ENCODE data around the gene KREMEN1. TPM values are rescaled to one million over a fixed set of nuclear protein-coding genes. Genes with fewer than 3 reads are reported as not detected.
A peak's percentile ranks its signal among the peaks of the same experiment; 100 is the strongest.

The KREMEN1 gene
- total RNA-seq, 1 experiment from 2014 or later, result 2.7 TPM

DNA sequence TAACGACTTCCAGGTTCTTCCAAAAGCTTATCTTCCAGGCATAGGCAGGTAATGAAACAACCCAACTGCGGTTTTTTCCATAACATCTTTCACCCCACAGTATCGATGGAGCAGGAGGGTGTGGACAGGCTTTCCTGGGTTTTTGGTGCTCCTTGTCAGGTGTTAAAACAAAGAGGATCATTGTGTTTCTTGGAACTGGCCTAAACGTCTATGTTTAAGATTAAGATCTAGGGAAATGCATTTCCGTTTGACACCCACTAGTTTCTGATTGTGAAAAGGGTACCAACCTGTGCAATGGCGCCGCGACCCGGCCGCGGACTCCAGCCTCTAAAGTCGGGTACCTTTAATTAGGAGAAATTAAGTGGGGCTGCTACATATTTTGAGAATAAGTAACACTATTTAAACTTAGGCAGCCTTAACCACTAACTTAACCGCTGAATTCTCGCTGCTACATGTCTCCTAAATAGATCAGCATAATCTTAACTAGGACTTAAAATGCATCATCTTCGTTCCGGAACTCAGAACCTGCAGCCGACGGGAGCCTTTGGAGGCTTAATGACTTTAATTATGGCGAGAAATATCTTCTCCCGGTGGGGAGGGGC lies 42.7 kb upstream of the KREMEN1 start:
- Histone ChIP-seq H3K9ac (ENCODE audit: low read length) (peak overlapping the region; percentile 65), H3K27me3 (ENCODE audit: low read length) (no peaks in the 10 kb centered on the region), H2AFZ (ENCODE audit: low read length) (peak overlapping the region; percentile 82), H3K79me2 (ENCODE audit: low read length) (0 out of 2 replicates have a peak, but pooled peaks cover 6% of the 10 kb centered on the region), H3K27ac (ENCODE audit: low read length) (peak overlapping the region; percentile 86), H3K9me2 (replicated peaks; ENCODE audit: low read length) (no peaks in the 10 kb centered on the region), H3K4me3 (ENCODE audit: low read length) (peak overlapping the region; percentile 72), H3K4me2 (ENCODE audit: low read length) (peak overlapping the region; percentile 97), H3F3A (ENCODE audit: low read length, unreplicated experiment) (peaks cover 4% of the 10 kb centered on the region), H3K9me3 (ENCODE audit: low read length) (no peaks in the 10 kb centered on the region), H4K20me1 (ENCODE audit: low read length) (no peaks in the 10 kb centered on the region), H3K36me3 (ENCODE audit: low read depth, low read length) (no peaks in the 10 kb centered on the region), H3K4me1 (ENCODE audit: insufficient read depth, low read length) (peaks cover 30% of the 10 kb centered on the region)
- POLR2A ChIA-PET (ENCODE audit: unreplicated experiment), result no interaction called here
- ATAC-seq, result peak; percentile 16
- peak; percentile 26 for DNase-seq
- intact Hi-C loops (cut with micrococcal nuclease), result no loop called here
- CTCF ChIA-PET, result no interaction called here
- no TSS peak for BruUV-seq (replicated peaks)
- TF ChIP-seq EZH2 (IDR thresholded peaks at IDR 0.05; ENCODE audit: low read length, unreplicated experiment) (no peak), EZH2phosphoT487 (IDR thresholded peaks at IDR 0.05; ENCODE audit: borderline replicate concordance, low read length) (no peak)
- TF ChIP-seq, protein P1, sequence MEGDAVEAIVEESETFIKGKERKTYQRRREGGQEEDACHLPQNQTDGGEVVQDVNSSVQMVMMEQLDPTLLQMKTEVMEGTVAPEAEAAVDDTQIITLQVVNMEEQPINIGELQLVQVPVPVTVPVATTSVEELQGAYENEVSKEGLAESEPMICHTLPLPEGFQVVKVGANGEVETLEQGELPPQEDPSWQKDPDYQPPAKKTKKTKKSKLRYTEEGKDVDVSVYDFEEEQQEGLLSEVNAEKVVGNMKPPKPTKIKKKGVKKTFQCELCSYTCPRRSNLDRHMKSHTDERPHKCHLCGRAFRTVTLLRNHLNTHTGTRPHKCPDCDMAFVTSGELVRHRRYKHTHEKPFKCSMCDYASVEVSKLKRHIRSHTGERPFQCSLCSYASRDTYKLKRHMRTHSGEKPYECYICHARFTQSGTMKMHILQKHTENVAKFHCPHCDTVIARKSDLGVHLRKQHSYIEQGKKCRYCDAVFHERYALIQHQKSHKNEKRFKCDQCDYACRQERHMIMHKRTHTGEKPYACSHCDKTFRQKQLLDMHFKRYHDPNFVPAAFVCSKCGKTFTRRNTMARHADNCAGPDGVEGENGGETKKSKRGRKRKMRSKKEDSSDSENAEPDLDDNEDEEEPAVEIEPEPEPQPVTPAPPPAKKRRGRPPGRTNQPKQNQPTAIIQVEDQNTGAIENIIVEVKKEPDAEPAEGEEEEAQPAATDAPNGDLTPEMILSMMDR (conservative IDR thresholded peaks at IDR 0.05; ENCODE audit: low read depth, low read length), result no peak

DNA sequence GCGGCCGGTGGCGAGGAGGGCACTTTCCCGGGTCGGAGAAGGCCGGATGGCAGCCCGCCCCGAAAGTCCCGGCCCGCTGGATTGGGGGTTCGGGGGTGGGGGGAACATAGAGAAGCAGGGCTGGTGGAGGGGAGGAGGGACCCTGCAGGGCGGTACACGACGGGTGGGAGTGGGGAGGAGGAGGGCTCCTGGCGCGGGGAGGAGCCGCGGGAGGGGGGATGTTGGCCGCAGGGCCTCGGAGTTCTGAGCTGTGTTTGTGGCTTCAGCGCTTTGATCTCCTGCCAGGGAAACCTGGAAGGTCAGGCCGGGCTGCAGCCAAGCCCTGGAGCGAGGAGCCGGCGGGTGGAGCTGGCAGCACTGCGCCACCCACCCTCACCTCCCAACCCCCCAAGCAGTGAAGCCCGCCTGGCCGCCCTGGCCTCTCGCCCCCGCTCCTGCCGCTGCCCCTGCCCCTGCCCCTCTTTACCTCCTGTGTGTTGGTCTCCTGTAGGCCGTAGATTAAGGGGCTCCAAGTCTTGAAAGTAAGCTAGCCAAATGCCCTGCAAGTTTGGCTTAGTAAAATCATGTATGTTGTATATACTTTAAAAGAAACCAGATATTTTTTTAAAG lies 42.1 kb upstream of the KREMEN1 start:
- POLR2A ChIA-PET (ENCODE audit: unreplicated experiment), result interaction anchor here (0.5 kb wide), 1 partner anchor 689 kb away, joined by 3 read pairs; no protein-coding TSS in a partner anchor
- peak; percentile 65 for ATAC-seq

More for the DNA sequence above, 42.1 kb upstream of the KREMEN1 start:
- Histone ChIP-seq H3K27ac (ENCODE audit: low read length) (peak overlapping the region; percentile 86), H3K9me3 (ENCODE audit: low read length) (no peaks in the 10 kb centered on the region), H3K4me1 (ENCODE audit: insufficient read depth, low read length) (peaks cover 30% of the 10 kb centered on the region), H3K27me3 (ENCODE audit: low read length) (no peaks in the 10 kb centered on the region), H3K4me3 (ENCODE audit: low read length) (peak overlapping the region; percentile 72), H3F3A (ENCODE audit: low read length, unreplicated experiment) (peaks cover 4% of the 10 kb centered on the region), H3K9ac (ENCODE audit: low read length) (peak overlapping the region; percentile 65), H2AFZ (ENCODE audit: low read length) (peak overlapping the region; percentile 82), H3K79me2 (ENCODE audit: low read length) (0 out of 2 replicates have a peak, but pooled peaks cover 6% of the 10 kb centered on the region), H4K20me1 (ENCODE audit: low read length) (no peaks in the 10 kb centered on the region), H3K36me3 (ENCODE audit: low read depth, low read length) (no peaks in the 10 kb centered on the region), H3K9me2 (replicated peaks; ENCODE audit: low read length) (no peaks in the 10 kb centered on the region), H3K4me2 (ENCODE audit: low read length) (peak overlapping the region; percentile 97)
- intact Hi-C loops (cut with micrococcal nuclease), result no loop called here
- TF ChIP-seq EZH2 (IDR thresholded peaks at IDR 0.05; ENCODE audit: low read length, unreplicated experiment) (no peak), EZH2phosphoT487 (IDR thresholded peaks at IDR 0.05; ENCODE audit: borderline replicate concordance, low read length) (no peak)
- TF ChIP-seq, protein P1 (conservative IDR thresholded peaks at IDR 0.05; ENCODE audit: low read depth, low read length), result no peak
- no TSS peak for BruUV-seq (replicated peaks)
- CTCF ChIA-PET, result no interaction called here
- DNase-seq, result peak; percentile 76

All from PC-3 (cell line).